Right lobe of liver (tissue), 6 donors: ENCODE measurements around the gene DNAH14. TPM values are rescaled to one million over a fixed set of nuclear protein-coding genes. Genes with fewer than 3 reads are reported as not detected.

Experiments used
- ATAC-seq, 4 donors: fragments of 200-7000 bp; cut with Tn5 transposase; one replicate each; pipeline ENCODE4 v1.9.1; 2020; ENCODE audit warnings: mild to moderate bottlenecking in 4 of 4, moderate library complexity in 4 of 4
- DNase-seq, 3 donors: peaks; one replicate each; pipeline ENCODE4 v3.0.0-alpha.2; 2020
- H3K27ac ChIP-seq, 3 donors: fragments of 200-600 bp; one replicate each; pipeline ENCODE4 v1.8.0; 2022
- H3K27me3 ChIP-seq, 2 donors: fragments of 200-600 bp; one replicate each; pipeline ENCODE4 v1.8.0; 2022
- H3K36me3 ChIP-seq, 4 donors: fragments of 200-600 bp; sonication (generic) in 1 of 4; one replicate each; pipeline versions ENCODE4 v1.5.1 to v1.8.0; 2017 to 2022; ENCODE audit warnings: control low read depth in 1 of 4
- H3K4me1 ChIP-seq, 4 donors: fragments of 200-600 bp; sonication (generic) in 1 of 4; one replicate each; pipeline versions ENCODE4 v1.5.1 to v1.8.0; 2017 to 2022; ENCODE audit warnings: control low read depth in 1 of 4
- H3K4me3 ChIP-seq, 3 donors: fragments of 200-600 bp; one replicate each; pipeline ENCODE4 v1.8.0; 2022
- H3K9me3 ChIP-seq, 4 donors: fragments of 200-600 bp; sonication (generic) in 1 of 4; one replicate each; pipeline versions ENCODE4 v1.5.1 to v1.8.0; 2017 to 2022; ENCODE audit warnings: control low read depth in 1 of 4
- POLR2A ChIP-seq: fragments of 450-650 bp; IDR thresholded peaks from one replicate; pipeline ENCODE4 v1.6.1; 2017; ENCODE audit warnings: antibody characterized with exemption, mild to moderate bottlenecking
- WGBS: methylation state at CpG from one replicate; pipeline ENCODE4 v1.1.6; 2018; ENCODE audit warnings: low coverage, low lambda C conversion rate; ENCODE audit not compliant: insufficient coverage; ENCODE audit errors: missing lambda C conversion rate; 5-methylcytosine and 5-hydroxymethylcytosine counted together
- intact Hi-C, 2 donors: fragments of 100-400 bp; cut with DNase I; formaldehyde crosslinking; loops; one replicate each; pipeline versions ENCODE4 v1.11.2 to v1.14.1; 2022
- total RNA-seq, 6 experiments: library from RNA; depleted of rRNA in 2 of 6; stranded (reverse); fragments of >200 nt in 2 of 6; fragmentation: NEBNext Ultra II Directional in 3 of 6; extraction: Animal tissue kit (Norgen Biotek cat#: 25700) in 3 of 6; gene quantifications; one replicate each; pipeline versions ENCODE4 v1.1.0 to v1.2.4, GENCODE V29; 2016 to 2023
- TF ChIP-seq, protein P1 (sequence below), 4 donors: fragments of 200-600 bp in 3 of 4; fragments of 450-650 bp in 1 of 4; IDR thresholded peaks; one replicate each; pipeline versions ENCODE4 v1.5.1 to v1.8.0; 2016 to 2022; ENCODE audit warnings: antibody characterized with exemption in 4 of 4, mild to moderate bottlenecking in 2 of 4
- donor health status: DM: no; HTN: yes; CAD: no.
- donor health status: DM: no; HTN: no; CAD: no.
- donor health status: DM: no; HTN: no; CAD: no.
- donor health status: DM: no; HTN: yes; CAD: no.
- donor health status: DM: no; HTN: yes; CAD: no.

Gene DNAH14
- total RNA-seq, 6 experiments from 2014 or later = 8.0 to 17.1 (median 9.7) TPM

DNA sequence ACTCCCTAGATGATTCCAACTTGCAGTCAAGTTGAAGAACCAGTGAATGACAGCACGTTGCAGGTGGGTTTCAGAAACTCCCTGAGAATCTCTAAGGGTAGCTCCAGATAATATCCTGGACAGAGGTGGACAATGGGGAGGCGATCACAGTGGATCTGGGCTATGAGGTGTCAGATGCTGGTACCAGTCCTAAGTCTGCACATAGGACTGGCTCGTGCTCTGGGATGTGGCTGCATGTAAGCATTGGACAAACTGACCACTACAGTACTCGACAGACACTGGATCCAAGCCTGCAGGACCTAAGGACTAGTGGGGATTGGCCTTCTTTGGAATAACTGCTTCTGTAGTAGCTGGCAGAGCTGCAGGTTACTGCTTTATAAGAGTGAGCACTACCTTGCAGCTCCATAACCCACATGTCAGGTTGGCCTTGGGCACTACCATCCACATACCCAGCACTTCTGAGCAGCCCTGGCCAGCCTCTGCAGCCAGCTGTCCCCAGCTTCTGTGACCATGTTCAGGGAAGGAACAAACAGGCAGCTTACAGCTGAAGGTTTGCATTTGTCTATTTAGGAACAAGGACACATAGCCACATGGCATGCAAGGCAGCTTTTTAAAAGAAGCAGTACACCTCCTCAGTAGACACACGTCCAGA is 33.2 kb upstream of the DNAH14 start:
- DNase-seq (no peak), ATAC-seq (no peak)
- 75% methylated on average over 3 of the region's 5 CpGs for WGBS
- no peaks in the 10 kb centered on the region for H3K36me3 ChIP-seq
- intact Hi-C loops = no loop called here
- no peaks in the 10 kb centered on the region for H3K27me3 ChIP-seq
- H3K4me1 ChIP-seq = no peaks in the 10 kb centered on the region
- TF ChIP-seq POLR2A = no peak
- TF ChIP-seq, protein P1, sequence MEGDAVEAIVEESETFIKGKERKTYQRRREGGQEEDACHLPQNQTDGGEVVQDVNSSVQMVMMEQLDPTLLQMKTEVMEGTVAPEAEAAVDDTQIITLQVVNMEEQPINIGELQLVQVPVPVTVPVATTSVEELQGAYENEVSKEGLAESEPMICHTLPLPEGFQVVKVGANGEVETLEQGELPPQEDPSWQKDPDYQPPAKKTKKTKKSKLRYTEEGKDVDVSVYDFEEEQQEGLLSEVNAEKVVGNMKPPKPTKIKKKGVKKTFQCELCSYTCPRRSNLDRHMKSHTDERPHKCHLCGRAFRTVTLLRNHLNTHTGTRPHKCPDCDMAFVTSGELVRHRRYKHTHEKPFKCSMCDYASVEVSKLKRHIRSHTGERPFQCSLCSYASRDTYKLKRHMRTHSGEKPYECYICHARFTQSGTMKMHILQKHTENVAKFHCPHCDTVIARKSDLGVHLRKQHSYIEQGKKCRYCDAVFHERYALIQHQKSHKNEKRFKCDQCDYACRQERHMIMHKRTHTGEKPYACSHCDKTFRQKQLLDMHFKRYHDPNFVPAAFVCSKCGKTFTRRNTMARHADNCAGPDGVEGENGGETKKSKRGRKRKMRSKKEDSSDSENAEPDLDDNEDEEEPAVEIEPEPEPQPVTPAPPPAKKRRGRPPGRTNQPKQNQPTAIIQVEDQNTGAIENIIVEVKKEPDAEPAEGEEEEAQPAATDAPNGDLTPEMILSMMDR (IDR thresholded peaks at IDR 0.05) = no peak
- H3K4me3 ChIP-seq = no peak overlapping the region
- H3K27ac ChIP-seq = no peak overlapping the region
- no peaks in the 10 kb centered on the region for H3K9me3 ChIP-seq

GRCh38 chr1:224897529-224898327 is 31.7 kb upstream of the DNAH14 start:
- DNase-seq = no peak
- H3K36me3 ChIP-seq = no peaks in the 10 kb centered on the region
- H3K9me3 ChIP-seq = no peaks in the 10 kb centered on the region
- no peak overlapping the region for H3K27ac ChIP-seq
- no peak for ATAC-seq
- intact Hi-C loops = no loop called here
- TF ChIP-seq, protein P1 (IDR thresholded peaks at IDR 0.05) = no peak
- no peak for TF ChIP-seq POLR2A
- H3K4me3 ChIP-seq = no peak overlapping the region
- no peaks in the 10 kb centered on the region for H3K4me1 ChIP-seq
- H3K27me3 ChIP-seq = no peaks in the 10 kb centered on the region
- WGBS = 83% methylated on average over 1 of the region's 1 CpG

DNA sequence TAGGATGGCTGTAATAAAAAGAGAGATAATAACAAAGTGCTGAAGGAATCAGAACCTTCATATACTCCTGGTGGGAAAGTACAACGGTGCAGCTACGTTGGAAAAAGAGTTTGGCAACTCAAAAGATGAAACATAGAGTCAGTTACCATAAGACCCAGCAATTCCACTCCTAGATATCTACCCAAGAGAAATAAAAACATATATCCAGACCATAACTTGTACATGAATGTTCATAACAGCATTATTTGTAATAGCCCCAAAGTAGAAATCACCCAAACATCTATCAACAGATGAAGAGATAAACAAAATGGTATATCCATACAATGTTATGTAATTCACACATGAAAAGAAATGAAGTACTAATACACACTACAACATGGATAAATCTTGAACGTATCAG is 30.5 kb upstream of the DNAH14 start:
- no peak overlapping the region for H3K4me3 ChIP-seq
- no peak for TF ChIP-seq POLR2A
- TF ChIP-seq, protein P1 (IDR thresholded peaks at IDR 0.05) = no peak
- no peak overlapping the region for H3K27ac ChIP-seq
- DNase-seq (no peak), ATAC-seq (no peak)
- H3K27me3 ChIP-seq = no peaks in the 10 kb centered on the region
- H3K9me3 ChIP-seq = no peaks in the 10 kb centered on the region
- H3K36me3 ChIP-seq = no peaks in the 10 kb centered on the region
- no peaks in the 10 kb centered on the region for H3K4me1 ChIP-seq
- WGBS = 76% methylated on average over 3 of the region's 3 CpGs
- intact Hi-C loops = no loop called here

- TF ChIP-seq POLR2A = no peak
- TF ChIP-seq, protein P1 (IDR thresholded peaks at IDR 0.05) = no peak
- no peak for ATAC-seq
- H3K36me3 ChIP-seq = no peaks in the 10 kb centered on the region
- no peak overlapping the region for H3K4me3 ChIP-seq
- WGBS = 73% methylated on average over 3 of the region's 3 CpGs
- no peaks in the 10 kb centered on the region for H3K9me3 ChIP-seq
- intact Hi-C loops = loop anchor here in 1 of 2 donors (10.0 kb wide), 1 partner anchor 385 kb away; no protein-coding TSS in a partner anchor
- no peaks in the 10 kb centered on the region for H3K27me3 ChIP-seq
- no peak overlapping the region for H3K27ac ChIP-seq
- no peak for DNase-seq
- H3K4me1 ChIP-seq = no peaks in the 10 kb centered on the region
Measured at GRCh38 chr1:224900062-224900630, 29.3 kb upstream of the DNAH14 start.
